ENCODE measurements around the gene HPCA. TPM values are rescaled to one million over a fixed set of nuclear protein-coding genes. Genes with fewer than 3 reads are reported as not detected.

Gene HPCA
- total and polyA plus RNA-seq, 10 donors: 0.29 to 0.33 (median 0.32) TPM; not detected in 7

DNA sequence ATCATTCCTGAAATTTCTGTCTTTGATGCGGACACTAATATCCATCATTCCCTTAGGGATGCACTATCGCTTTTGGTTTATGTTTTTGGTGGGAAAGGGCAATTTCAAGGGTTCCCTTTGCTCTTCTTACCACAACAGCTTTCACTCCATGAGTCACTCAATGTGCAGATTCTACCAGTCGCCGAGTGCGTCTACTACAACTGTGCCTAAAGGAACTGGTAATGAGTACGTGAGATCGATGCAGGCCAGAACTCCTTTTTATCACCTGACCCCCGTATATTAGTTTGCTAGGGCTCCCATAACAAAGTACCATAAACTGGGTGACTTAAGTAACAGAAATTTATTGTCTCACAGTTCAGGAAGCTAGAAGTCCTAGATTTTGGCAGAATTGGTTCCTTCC, 42.4 kb downstream of the HPCA start:
- no peak for DNase-seq
- WGBS, 5 donors: 89 to 97% (median 91%) methylated on average over 8 of the region's 8 CpGs
- H3K36me3 ChIP-seq: peaks cover 0 to under 1% (median 0%) of the 10 kb centered on the region in 6 donors
- no peak overlapping the region for H3K27ac ChIP-seq
- TF ChIP-seq POLR2AphosphoS5 (IDR thresholded peaks at IDR 0.05) (no peak), POLR2A (IDR thresholded peaks at IDR 0.05) (no peak)
- TF ChIP-seq, protein P1, sequence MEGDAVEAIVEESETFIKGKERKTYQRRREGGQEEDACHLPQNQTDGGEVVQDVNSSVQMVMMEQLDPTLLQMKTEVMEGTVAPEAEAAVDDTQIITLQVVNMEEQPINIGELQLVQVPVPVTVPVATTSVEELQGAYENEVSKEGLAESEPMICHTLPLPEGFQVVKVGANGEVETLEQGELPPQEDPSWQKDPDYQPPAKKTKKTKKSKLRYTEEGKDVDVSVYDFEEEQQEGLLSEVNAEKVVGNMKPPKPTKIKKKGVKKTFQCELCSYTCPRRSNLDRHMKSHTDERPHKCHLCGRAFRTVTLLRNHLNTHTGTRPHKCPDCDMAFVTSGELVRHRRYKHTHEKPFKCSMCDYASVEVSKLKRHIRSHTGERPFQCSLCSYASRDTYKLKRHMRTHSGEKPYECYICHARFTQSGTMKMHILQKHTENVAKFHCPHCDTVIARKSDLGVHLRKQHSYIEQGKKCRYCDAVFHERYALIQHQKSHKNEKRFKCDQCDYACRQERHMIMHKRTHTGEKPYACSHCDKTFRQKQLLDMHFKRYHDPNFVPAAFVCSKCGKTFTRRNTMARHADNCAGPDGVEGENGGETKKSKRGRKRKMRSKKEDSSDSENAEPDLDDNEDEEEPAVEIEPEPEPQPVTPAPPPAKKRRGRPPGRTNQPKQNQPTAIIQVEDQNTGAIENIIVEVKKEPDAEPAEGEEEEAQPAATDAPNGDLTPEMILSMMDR (IDR thresholded peaks at IDR 0.05 in 8 of 11, conservative IDR thresholded peaks at IDR 0.05 in 3 of 11): no peak
- peaks cover 3 to 31% (median 18%) of the 10 kb centered on the region in 6 donors for H3K4me1 ChIP-seq
- H3K9me3 ChIP-seq: no peaks in the 10 kb centered on the region
- H3K4me3 ChIP-seq: no peak overlapping the region
- intact Hi-C loops (cut with DNase I; ENCODE audit: low total_unique reads): no loop called here
- H3K27me3 ChIP-seq (replicated peaks in 1 of 7): peaks cover 0 to 31% (median 20%) of the 10 kb centered on the region in 7 donors

DNA sequence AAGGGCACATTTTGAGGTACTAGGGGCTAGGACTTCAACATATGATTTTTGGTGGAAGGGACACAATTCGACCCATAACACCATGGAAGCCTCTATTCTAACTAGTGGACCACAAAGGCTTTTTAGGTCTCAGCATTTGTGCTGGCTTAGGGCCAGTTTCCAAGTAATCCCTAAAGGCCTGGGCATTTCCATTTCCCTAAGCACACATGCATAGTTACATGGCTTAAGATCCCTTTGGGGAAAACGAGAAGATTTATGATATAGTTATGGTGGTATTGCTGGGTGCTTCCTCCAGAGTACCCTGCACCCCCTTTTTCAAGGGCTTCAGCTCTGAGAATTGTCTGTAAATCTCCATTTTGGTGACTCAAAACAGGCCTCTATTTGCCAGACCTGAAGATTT, 43.1 kb downstream of the HPCA start:
- H3K4me3 ChIP-seq: no peak overlapping the region
- intact Hi-C loops (cut with DNase I; ENCODE audit: low total_unique reads): no loop called here
- 63 to 89% (median 79%) methylated on average over 2 of the region's 2 CpGs for WGBS, 5 donors
- H3K27ac ChIP-seq: no peak overlapping the region
- no peak for DNase-seq
- H3K9me3 ChIP-seq: no peaks in the 10 kb centered on the region
- peaks cover 5 to 31% (median 24%) of the 10 kb centered on the region in 6 donors for H3K4me1 ChIP-seq
- H3K27me3 ChIP-seq (replicated peaks in 1 of 7): peaks cover 0 to 24% (median 15%) of the 10 kb centered on the region in 7 donors
- TF ChIP-seq, protein P1 (IDR thresholded peaks at IDR 0.05 in 8 of 11, conservative IDR thresholded peaks at IDR 0.05 in 3 of 11): no peak
- no peak for TF ChIP-seq POLR2A (IDR thresholded peaks at IDR 0.05)
- TF ChIP-seq POLR2AphosphoS5 (IDR thresholded peaks at IDR 0.05): no peak
- peaks cover 0 to 6% (median 0%) of the 10 kb centered on the region in 6 donors for H3K36me3 ChIP-seq

DNA sequence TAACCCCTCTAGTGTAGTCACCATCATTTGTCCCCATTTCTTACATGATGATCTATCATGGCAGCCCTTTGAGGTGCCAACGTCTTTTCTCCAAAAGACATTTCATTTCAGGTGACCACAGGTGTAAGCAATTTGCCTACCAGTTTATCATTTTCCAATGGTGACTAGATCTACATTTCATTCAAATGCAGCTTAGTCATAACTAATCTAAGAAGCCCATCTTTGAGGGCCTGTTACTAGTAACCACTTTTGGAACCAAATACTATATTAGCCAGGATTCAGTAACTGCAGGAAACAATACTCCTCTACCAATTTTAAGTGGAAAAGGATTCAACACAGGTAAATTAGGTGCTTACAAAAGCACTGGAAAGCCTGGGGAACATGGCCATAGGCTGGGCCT, 45.5 kb downstream of the HPCA start:
- 74 to 93% (median 80%) methylated on average over 1 of the region's 1 CpG for WGBS, 5 donors
- intact Hi-C loops (cut with DNase I; ENCODE audit: low total_unique reads): loop anchor here (2.0 to 10.0 kb wide), 3 partner anchors 73 to 153 kb away; partner anchors contain the start of gene AZIN2
- no peaks in the 10 kb centered on the region for H3K9me3 ChIP-seq
- no peak for DNase-seq
- H3K4me3 ChIP-seq: no peak overlapping the region
- peaks cover 0 to 16% (median 12%) of the 10 kb centered on the region in 6 donors for H3K4me1 ChIP-seq
- no peak overlapping the region for H3K27ac ChIP-seq
- peaks cover 0 to 2% (median 0%) of the 10 kb centered on the region in 7 donors for H3K27me3 ChIP-seq (replicated peaks in 1 of 7)
- H3K36me3 ChIP-seq: peaks cover 0 to 29% (median 16%) of the 10 kb centered on the region in 6 donors
- TF ChIP-seq POLR2A (IDR thresholded peaks at IDR 0.05) (no peak), POLR2AphosphoS5 (IDR thresholded peaks at IDR 0.05) (no peak)
- TF ChIP-seq, protein P1 (IDR thresholded peaks at IDR 0.05 in 8 of 11, conservative IDR thresholded peaks at IDR 0.05 in 3 of 11): no peak

DNA sequence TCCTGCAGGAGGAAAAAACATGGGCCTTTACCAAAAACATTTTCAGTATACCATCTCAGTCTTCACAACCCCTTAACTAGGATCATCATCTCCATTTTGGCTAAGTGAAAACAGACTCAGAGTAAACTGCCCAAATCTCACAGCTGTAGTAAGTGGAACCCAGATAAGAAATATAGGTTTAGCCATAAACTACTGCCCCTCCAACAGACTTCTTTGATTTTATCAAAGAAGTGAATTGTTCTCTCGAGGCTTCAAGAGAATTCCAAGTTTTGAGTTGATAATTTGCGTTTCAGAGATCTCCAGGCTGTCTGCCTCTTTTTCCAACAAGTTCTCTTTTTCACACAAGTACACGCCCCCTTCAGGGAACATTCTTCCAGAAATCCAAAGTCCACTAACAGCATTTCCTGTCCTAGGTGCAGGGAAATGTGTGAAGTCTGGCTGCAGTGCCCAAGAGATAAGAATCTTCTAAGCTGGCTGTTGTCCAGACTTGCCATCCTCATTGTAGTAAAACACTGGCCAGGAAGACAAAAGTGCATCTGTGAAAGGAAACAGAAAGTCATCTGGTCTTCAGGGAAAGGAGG, 47.5 kb downstream of the HPCA start:
- Histone ChIP-seq H3K9me3 (no peaks in the 10 kb centered on the region), H3K4me1 (peaks cover 0 to 16% (median 12%) of the 10 kb centered on the region in 6 donors), H3K36me3 (peaks cover 0 to 49% (median 36%) of the 10 kb centered on the region in 6 donors), H3K27me3 (replicated peaks in 1 of 7) (no peaks in the 10 kb centered on the region), H3K4me3 (no peak overlapping the region), H3K27ac (peak overlapping the region in 5 of 8 donors; percentile 38 to 61 (median 49))
- WGBS, 5 donors: 51 to 66% (median 60%) methylated on average over 3 of the region's 3 CpGs
- TF ChIP-seq POLR2AphosphoS5 (IDR thresholded peaks at IDR 0.05) (peak in 1 of 3 donors; percentile 59), POLR2A (IDR thresholded peaks at IDR 0.05) (no peak)
- TF ChIP-seq, protein P1 (IDR thresholded peaks at IDR 0.05 in 8 of 11, conservative IDR thresholded peaks at IDR 0.05 in 3 of 11): peak in 2 of 11 experiments; percentile 10 to 22
- intact Hi-C loops (cut with DNase I; ENCODE audit: low total_unique reads): loop anchor here (2.0 to 10.0 kb wide), 3 partner anchors 71 to 151 kb away; partner anchors contain the start of gene AZIN2
- no peak for DNase-seq
